PC-3 (cell line): Measurements from ENCODE around the gene ATP10A.

ENCODE experiments used
- EZH2 ChIP-seq: fragments of 300-600 bp; sonication (generic); IDR thresholded peaks from one replicate; pipeline ENCODE4 v1.6.1; 2017; ENCODE audit warnings: antibody characterized with exemption, mild to moderate bottlenecking, low read length; ENCODE audit not compliant: unreplicated experiment
- EZH2phosphoT487 ChIP-seq: fragments of 300-600 bp; sonication (generic); IDR thresholded peaks from 2 replicates; pipeline ENCODE4 v1.6.1; 2018; ENCODE audit warnings: mild to moderate bottlenecking, antibody characterized with exemption, low read length, borderline replicate concordance
- TF ChIP-seq, protein P1 (sequence below): fragments of 300-600 bp; sonication (generic); conservative IDR thresholded peaks from 2 replicates; pipeline ENCODE4 v1.5.1; 2017; ENCODE audit warnings: antibody characterized with exemption, low read depth, mild to moderate bottlenecking, low read length

DNA sequence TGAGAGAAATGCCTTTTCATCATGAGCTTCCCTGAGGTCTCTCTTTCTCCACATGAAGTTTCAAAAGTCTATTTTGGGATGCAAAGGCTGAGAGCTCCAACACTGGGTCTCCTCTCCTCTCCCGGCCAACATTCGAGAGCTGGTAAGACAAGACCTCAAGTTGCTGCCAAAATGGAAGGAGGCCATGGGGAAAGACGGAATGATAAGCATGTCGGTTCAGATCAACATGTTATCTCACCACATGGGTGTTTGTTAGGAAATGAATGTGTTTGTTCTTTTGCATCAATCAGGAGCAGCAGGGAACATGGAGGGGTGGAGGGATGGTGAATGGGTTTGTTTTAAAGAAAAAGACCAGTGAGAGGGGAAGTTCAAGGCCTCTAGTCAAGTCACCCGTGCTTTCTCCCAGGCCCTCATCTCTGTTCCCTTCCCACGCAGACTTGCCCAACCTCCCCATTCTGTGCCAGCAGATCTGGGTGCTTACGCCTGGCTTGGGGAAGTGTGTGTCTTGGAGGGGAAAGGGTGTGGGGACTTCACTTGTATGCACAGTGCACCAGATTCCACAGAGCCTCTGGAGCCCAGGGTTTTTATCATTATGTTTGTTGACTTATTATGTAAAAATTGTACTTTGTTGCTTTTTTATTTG is 23.5 kb upstream of the ATP10A start:
- TF ChIP-seq, protein P1, sequence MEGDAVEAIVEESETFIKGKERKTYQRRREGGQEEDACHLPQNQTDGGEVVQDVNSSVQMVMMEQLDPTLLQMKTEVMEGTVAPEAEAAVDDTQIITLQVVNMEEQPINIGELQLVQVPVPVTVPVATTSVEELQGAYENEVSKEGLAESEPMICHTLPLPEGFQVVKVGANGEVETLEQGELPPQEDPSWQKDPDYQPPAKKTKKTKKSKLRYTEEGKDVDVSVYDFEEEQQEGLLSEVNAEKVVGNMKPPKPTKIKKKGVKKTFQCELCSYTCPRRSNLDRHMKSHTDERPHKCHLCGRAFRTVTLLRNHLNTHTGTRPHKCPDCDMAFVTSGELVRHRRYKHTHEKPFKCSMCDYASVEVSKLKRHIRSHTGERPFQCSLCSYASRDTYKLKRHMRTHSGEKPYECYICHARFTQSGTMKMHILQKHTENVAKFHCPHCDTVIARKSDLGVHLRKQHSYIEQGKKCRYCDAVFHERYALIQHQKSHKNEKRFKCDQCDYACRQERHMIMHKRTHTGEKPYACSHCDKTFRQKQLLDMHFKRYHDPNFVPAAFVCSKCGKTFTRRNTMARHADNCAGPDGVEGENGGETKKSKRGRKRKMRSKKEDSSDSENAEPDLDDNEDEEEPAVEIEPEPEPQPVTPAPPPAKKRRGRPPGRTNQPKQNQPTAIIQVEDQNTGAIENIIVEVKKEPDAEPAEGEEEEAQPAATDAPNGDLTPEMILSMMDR, result no peak
- TF ChIP-seq EZH2 (no peak), EZH2phosphoT487 (no peak)
